HepG2 (cell line): Measurements from ENCODE around the gene ZNF217. TPM values are rescaled to one million over a fixed set of nuclear protein-coding genes. Genes with fewer than 3 reads are reported as not detected.

Experiments
- ARHGAP35 ChIP-seq: sonication (generic); formaldehyde crosslinking; IDR thresholded peaks from 2 replicates; pipeline ENCODE4 v1.9.0; 2022; ENCODE audit warnings: mild to moderate bottlenecking, inconsistent platforms, moderate library complexity, missing genetic modification reagents, borderline replicate concordance
- POLR2G ChIP-seq: fragments of 200-400 bp; formaldehyde crosslinking; IDR thresholded peaks from 2 replicates; pipeline ENCODE4 v1.6.1; 2018; ENCODE audit warnings: mild to moderate bottlenecking, low read depth, low read length, moderate library complexity
- RFX5 ChIP-seq: IDR thresholded peaks from 2 replicates; pipeline ENCODE4 v1.6.1; 2011; ENCODE audit warnings: low read depth, low read length, improper control_type of control experiment
- SETDB1 ChIP-seq: sonication (generic); formaldehyde crosslinking; IDR thresholded peaks from 2 replicates; pipeline ENCODE4 v1.5.1; 2020; ENCODE audit warnings: missing genetic modification reagents, mild to moderate bottlenecking, borderline replicate concordance
- TGIF2 ChIP-seq: IDR thresholded peaks from 2 replicates; pipeline ENCODE4 v1.6.1; 2016; ENCODE audit warnings: control low read depth, missing compliant biosample characterization
- XRCC5 ChIP-seq: fragments of 200-400 bp; formaldehyde crosslinking; optimal IDR thresholded peaks from 2 replicates; pipeline ENCODE3; 2017; ENCODE audit warnings: mild to moderate bottlenecking, low read length
- ZNF33B ChIP-seq: sonication (generic); formaldehyde crosslinking; IDR thresholded peaks from 2 replicates; pipeline ENCODE4 v1.5.1; 2020; ENCODE audit warnings: mild to moderate bottlenecking, missing genetic modification reagents
- ZNF446 ChIP-seq: sonication (generic); formaldehyde crosslinking; IDR thresholded peaks from 2 replicates; pipeline ENCODE4 v1.5.0; 2020; ENCODE audit warnings: mild to moderate bottlenecking, missing genetic modification reagents
- ZNF563 ChIP-seq: sonication (generic); formaldehyde crosslinking; IDR thresholded peaks from 2 replicates; pipeline ENCODE4 v1.8.0; 2022; ENCODE audit warnings: mild to moderate bottlenecking, moderate library complexity, missing genetic modification reagents
- ZNF607 ChIP-seq: sonication (generic); formaldehyde crosslinking; IDR thresholded peaks from 2 replicates; pipeline ENCODE4 v1.5.1; 2020; ENCODE audit warnings: missing genetic modification reagents, mild to moderate bottlenecking, borderline replicate concordance
- ZNF891 ChIP-seq: sonication (generic); formaldehyde crosslinking; IDR thresholded peaks from 2 replicates; pipeline ENCODE4 v1.5.0; 2020; ENCODE audit warnings: mild to moderate bottlenecking, missing genetic modification reagents
- polyA plus RNA-seq, 8 experiments: library from polyadenylated mRNA; depleted of rRNA in 3 of 8; stranded (reverse) in 7 of 8; unstranded in 1 of 8; fragments of >200 nt; fragmentation: Illumina TruSeq in 4 of 8; extraction: Trizol in 4 of 8; gene quantifications; 2 replicates each; pipeline versions ENCODE4 v1.2.1 to v1.2.3, GENCODE V29; 2011 to 2016; ENCODE audit warnings: low read depth in 4 of 8, missing spikeins in 1 of 8, mixed read lengths in 1 of 8; ENCODE audit not compliant: insufficient read depth in 1 of 8
- total RNA-seq, 5 experiments: library from RNA; depleted of rRNA; stranded (reverse); fragments of >200 nt; fragmentation: Illumina TruSeq; extraction: Trizol; gene quantifications; 2 replicates each; pipeline ENCODE4 v1.2.3, GENCODE V29; 2016; ENCODE audit warnings: low read depth in 1 of 5
- TF ChIP-seq, protein P1 (sequence below): sonication (generic); formaldehyde crosslinking; IDR thresholded peaks from 2 replicates; pipeline ENCODE4 v1.5.1; 2020; ENCODE audit warnings: mild to moderate bottlenecking, missing genetic modification reagents
- TF ChIP-seq, protein P2 (sequence below): sonication (generic); formaldehyde crosslinking; IDR thresholded peaks from 2 replicates; pipeline ENCODE4 v1.4.0; 2020; ENCODE audit warnings: missing genetic modification reagents
- TF ChIP-seq, protein P3 (sequence below): IDR thresholded peaks from 2 replicates; pipeline ENCODE4 v1.6.1; 2016; ENCODE audit warnings: missing biosample characterization, missing genetic modification reagents, low read depth
- TF ChIP-seq, protein P4 (sequence below): IDR thresholded peaks from 2 replicates; pipeline ENCODE4 v1.6.1; 2016; ENCODE audit warnings: mild to moderate bottlenecking
- TF ChIP-seq, protein P5 (sequence below): sonication (generic); formaldehyde crosslinking; IDR thresholded peaks from 2 replicates; pipeline ENCODE4 v1.4.0; 2020; ENCODE audit warnings: mild to moderate bottlenecking, low read depth, missing genetic modification reagents

Gene ZNF217
- total and polyA plus RNA-seq, 2 of the 13 experiments (the other 11 are each of a cell fraction or from before 2014, with no cell fraction given): 22.3 to 29.8 TPM

DNA sequence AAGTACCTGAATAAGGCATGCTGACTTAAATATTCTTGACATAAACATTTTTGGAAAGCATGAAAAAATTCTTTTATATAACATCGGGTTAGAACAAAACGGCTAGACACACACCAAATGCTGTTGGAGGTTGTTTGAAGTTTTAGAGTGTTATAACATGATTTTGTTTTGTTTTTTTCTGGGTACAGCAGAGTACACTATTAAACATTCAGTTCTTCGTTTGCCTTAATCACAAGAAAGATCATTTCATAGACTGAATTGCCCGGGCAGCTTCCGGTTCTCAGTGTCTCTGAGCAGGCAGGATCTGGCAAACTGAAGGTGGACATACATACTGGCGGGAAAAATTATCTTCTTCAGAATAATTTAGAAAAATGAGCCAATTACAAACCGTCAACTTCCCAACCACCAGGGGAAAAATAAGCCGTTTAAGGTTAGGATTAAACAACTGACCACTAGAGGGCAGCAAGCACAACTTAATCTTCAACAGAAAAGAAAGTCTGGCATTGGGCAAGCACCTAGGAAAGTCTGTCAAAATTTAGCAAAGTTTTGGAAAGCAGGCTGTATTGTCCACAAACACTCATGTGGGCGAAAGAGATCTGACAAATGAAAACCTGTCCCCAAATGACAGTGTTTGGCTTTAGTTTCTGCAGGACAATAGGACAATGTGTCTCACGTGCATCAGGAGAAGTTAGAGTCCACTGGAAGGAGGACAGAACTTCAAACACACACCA lies 15.0 kb downstream of the ZNF217 start (continued):
- TF ChIP-seq, protein P1, sequence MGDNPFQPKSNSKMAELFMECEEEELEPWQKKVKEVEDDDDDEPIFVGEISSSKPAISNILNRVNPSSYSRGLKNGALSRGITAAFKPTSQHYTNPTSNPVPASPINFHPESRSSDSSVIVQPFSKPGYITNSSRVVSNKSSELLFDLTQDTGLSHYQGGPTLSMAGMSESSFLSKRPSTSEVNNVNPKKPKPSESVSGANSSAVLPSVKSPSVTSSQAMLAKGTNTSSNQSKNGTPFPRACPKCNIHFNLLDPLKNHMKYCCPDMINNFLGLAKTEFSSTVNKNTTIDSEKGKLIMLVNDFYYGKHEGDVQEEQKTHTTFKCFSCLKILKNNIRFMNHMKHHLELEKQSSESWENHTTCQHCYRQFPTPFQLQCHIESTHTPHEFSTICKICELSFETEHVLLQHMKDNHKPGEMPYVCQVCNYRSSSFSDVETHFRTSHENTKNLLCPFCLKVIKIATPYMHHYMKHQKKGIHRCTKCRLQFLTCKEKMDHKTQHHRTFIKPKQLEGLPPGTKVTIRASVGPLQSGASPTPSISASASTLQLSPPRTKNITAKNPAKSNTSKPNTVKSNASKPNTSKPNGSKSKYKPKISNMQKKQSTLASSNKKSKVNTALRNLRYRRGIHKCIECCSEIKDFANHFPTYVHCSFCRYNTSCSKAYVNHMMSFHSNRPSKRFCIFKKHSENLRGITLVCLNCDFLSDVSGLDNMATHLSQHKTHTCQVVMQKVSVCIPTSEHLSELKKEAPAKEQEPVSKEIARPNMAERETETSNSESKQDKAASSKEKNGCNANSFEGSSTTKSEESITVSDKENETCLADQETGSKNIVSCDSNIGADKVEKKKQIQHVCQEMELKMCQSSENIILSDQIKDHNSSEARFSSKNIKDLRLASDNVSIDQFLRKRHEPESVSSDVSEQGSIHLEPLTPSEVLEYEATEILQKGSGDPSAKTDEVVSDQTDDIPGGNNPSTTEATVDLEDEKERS: no peak
- TF ChIP-seq XRCC5: peak; percentile 70
- 0 out of 2 replicates have a peak, but pooled peaks have one; percentile 16 for TF ChIP-seq RFX5
- TF ChIP-seq ZNF607 (CRISPR knock-in tag): no peak
- TF ChIP-seq, protein P2, sequence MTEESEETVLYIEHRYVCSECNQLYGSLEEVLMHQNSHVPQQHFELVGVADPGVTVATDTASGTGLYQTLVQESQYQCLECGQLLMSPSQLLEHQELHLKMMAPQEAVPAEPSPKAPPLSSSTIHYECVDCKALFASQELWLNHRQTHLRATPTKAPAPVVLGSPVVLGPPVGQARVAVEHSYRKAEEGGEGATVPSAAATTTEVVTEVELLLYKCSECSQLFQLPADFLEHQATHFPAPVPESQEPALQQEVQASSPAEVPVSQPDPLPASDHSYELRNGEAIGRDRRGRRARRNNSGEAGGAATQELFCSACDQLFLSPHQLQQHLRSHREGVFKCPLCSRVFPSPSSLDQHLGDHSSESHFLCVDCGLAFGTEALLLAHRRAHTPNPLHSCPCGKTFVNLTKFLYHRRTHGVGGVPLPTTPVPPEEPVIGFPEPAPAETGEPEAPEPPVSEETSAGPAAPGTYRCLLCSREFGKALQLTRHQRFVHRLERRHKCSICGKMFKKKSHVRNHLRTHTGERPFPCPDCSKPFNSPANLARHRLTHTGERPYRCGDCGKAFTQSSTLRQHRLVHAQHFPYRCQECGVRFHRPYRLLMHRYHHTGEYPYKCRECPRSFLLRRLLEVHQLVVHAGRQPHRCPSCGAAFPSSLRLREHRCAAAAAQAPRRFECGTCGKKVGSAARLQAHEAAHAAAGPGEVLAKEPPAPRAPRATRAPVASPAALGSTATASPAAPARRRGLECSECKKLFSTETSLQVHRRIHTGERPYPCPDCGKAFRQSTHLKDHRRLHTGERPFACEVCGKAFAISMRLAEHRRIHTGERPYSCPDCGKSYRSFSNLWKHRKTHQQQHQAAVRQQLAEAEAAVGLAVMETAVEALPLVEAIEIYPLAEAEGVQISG: no peak
- no peak for TF ChIP-seq SETDB1 (CRISPR knock-in tag)
- TF ChIP-seq TGIF2: peak; percentile 79; the same call in 1 of the 2 replicates
- TF ChIP-seq, protein P3, sequence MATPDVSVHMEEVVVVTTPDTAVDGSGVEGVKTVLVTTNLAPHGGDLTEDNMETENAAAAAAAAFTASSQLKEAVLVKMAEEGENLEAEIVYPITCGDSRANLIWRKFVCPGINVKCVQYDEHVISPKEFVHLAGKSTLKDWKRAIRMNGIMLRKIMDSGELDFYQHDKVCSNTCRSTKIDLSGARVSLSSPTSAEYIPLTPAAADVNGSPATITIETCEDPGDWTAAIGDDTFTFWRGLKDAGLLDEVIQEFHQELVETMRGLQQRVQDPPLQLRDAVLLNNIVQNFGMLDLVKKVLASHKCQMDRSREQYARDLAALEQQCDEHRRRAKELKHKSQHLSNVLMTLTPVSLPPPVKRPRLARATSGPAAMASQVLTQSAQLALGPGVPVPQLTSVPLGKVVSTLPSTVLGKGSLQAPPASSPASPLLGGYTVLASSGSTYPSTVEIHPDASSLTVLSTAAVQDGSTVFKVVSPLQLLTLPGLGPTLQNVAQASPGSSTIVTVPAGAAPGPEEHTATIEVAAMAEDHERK (CRISPR knock-in tag): 0 out of 2 replicates have a peak, but pooled peaks have one; percentile 11
- TF ChIP-seq, protein P4, sequence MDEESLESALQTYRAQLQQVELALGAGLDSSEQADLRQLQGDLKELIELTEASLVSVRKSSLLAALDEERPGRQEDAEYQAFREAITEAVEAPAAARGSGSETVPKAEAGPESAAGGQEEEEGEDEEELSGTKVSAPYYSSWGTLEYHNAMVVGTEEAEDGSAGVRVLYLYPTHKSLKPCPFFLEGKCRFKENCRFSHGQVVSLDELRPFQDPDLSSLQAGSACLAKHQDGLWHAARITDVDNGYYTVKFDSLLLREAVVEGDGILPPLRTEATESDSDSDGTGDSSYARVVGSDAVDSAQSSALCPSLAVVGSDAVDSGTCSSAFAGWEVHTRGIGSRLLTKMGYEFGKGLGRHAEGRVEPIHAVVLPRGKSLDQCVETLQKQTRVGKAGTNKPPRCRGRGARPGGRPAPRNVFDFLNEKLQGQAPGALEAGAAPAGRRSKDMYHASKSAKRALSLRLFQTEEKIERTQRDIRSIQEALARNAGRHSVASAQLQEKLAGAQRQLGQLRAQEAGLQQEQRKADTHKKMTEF (CRISPR knock-in tag): no peak
- no peak for TF ChIP-seq ZNF33B
- TF ChIP-seq ZNF563 (CRISPR knock-in tag): no peak
- peak; percentile 58; the same call in 1 of the 2 replicates for TF ChIP-seq POLR2G
- TF ChIP-seq ARHGAP35 (CRISPR knock-in tag): 0 out of 2 replicates have a peak, but pooled peaks have one; percentile 33
- TF ChIP-seq, protein P5, sequence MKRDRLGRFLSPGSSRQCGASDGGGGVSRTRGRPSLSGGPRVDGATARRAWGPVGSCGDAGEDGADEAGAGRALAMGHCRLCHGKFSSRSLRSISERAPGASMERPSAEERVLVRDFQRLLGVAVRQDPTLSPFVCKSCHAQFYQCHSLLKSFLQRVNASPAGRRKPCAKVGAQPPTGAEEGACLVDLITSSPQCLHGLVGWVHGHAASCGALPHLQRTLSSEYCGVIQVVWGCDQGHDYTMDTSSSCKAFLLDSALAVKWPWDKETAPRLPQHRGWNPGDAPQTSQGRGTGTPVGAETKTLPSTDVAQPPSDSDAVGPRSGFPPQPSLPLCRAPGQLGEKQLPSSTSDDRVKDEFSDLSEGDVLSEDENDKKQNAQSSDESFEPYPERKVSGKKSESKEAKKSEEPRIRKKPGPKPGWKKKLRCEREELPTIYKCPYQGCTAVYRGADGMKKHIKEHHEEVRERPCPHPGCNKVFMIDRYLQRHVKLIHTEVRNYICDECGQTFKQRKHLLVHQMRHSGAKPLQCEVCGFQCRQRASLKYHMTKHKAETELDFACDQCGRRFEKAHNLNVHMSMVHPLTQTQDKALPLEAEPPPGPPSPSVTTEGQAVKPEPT: no peak
- TF ChIP-seq ZNF446 (CRISPR knock-in tag): no peak
- TF ChIP-seq ZNF891 (CRISPR knock-in tag): no peak
